HCT116 (cell line): Measurements from ENCODE around the gene PDE4DIP.
"Not testable (repeated sequence)": the region's sequence is repeated elsewhere in the genome, so short reads cannot be mapped to it uniquely, and the experiment has no call there.

Experiments used
- EGR1 ChIP-seq: IDR thresholded peaks from 2 replicates; pipeline ENCODE4 v1.6.1; 2012; ENCODE audit warnings: low read depth
- EZH2 ChIP-seq: fragments of 200-600 bp; sonication (generic); IDR thresholded peaks from 2 replicates; pipeline ENCODE4 v1.6.1; 2017; ENCODE audit warnings: antibody characterized with exemption, mixed run types
- EZH2phosphoT487 ChIP-seq: fragments of 200-600 bp; IDR thresholded peaks from 2 replicates; pipeline ENCODE4 v1.6.1; 2018; ENCODE audit warnings: antibody characterized with exemption, borderline replicate concordance
- JUND ChIP-seq: IDR thresholded peaks from 2 replicates; pipeline ENCODE4 v1.6.1; 2012
- POLR2A ChIP-seq: IDR thresholded peaks from 2 replicates; pipeline ENCODE4 v1.7.0; 2011; ENCODE audit warnings: borderline replicate concordance; ENCODE audit not compliant: insufficient read depth, insufficient read length; ENCODE audit errors: extremely low read depth
- POLR2AphosphoS5 ChIP-seq: IDR thresholded peaks from 2 replicates; pipeline ENCODE4 v1.6.1; 2011; ENCODE audit warnings: mild to moderate bottlenecking, low read depth, low read length, moderate library complexity
- RAD21 ChIP-seq: IDR thresholded peaks from 2 replicates; pipeline ENCODE4 v1.6.1; 2012; ENCODE audit warnings: low read depth, mild to moderate bottlenecking
- SP1 ChIP-seq: IDR thresholded peaks from 2 replicates; pipeline ENCODE4 v1.6.1; 2012; ENCODE audit warnings: low read depth
- TCF7L2 ChIP-seq: IDR thresholded peaks from 2 replicates; pipeline ENCODE4 v1.7.0; 2011; ENCODE audit warnings: borderline replicate concordance, inconsistent platforms; ENCODE audit not compliant: insufficient read depth, insufficient read length; ENCODE audit errors: extremely low read depth
- YY1 ChIP-seq: IDR thresholded peaks from 2 replicates; pipeline ENCODE4 v1.6.1; 2011; ENCODE audit warnings: low read length, low read depth, moderate library complexity, mild to moderate bottlenecking; ENCODE audit not compliant: insufficient replicate concordance; ENCODE audit errors: extremely low read depth
- ZFX ChIP-seq: fragments of 450-650 bp; IDR thresholded peaks from 2 replicates; pipeline ENCODE4 v1.6.1; 2017
- TF ChIP-seq, protein P1 (sequence below): IDR thresholded peaks from 2 replicates; pipeline ENCODE4 v1.6.1; 2012; ENCODE audit warnings: low read depth
- TF ChIP-seq, protein P2 (sequence below), 3 experiments: fragments of 200-600 bp in 1 of 3; sonication (generic) in 1 of 3; IDR thresholded peaks in 2 of 3; conservative IDR thresholded peaks in 1 of 3; 2 replicates each; pipeline ENCODE4 v1.5.1; 2012 to 2017; ENCODE audit warnings: low read depth in 2 of 3, low read length in 2 of 3, antibody characterized with exemption in 1 of 3, borderline replicate concordance in 1 of 3, control low read depth in 1 of 3, mild to moderate bottlenecking in 1 of 3, mixed read lengths in 1 of 3, mixed run types in 1 of 3, moderate library complexity in 1 of 3; ENCODE audit not compliant: insufficient read depth in 1 of 3

DNA sequence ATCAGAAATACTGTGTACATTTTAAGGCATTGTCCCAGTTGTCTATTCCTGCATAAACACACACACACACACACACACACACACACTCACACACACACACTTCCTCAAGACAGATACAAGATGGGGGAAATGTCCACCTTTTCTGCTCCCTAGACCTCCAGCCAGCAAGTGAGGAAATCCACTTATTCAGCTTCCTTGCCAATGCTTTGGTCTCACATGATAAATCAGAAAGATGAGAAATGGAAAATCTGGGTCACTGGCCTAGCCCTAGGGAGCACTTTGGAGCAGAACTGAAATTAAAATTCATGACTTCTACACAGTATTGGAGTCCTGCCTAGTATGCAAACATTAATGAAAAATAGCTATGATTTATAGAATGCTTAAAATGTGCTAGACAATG lies 15.3 kb upstream of the PDE4DIP start:
- TF ChIP-seq, protein P1, sequence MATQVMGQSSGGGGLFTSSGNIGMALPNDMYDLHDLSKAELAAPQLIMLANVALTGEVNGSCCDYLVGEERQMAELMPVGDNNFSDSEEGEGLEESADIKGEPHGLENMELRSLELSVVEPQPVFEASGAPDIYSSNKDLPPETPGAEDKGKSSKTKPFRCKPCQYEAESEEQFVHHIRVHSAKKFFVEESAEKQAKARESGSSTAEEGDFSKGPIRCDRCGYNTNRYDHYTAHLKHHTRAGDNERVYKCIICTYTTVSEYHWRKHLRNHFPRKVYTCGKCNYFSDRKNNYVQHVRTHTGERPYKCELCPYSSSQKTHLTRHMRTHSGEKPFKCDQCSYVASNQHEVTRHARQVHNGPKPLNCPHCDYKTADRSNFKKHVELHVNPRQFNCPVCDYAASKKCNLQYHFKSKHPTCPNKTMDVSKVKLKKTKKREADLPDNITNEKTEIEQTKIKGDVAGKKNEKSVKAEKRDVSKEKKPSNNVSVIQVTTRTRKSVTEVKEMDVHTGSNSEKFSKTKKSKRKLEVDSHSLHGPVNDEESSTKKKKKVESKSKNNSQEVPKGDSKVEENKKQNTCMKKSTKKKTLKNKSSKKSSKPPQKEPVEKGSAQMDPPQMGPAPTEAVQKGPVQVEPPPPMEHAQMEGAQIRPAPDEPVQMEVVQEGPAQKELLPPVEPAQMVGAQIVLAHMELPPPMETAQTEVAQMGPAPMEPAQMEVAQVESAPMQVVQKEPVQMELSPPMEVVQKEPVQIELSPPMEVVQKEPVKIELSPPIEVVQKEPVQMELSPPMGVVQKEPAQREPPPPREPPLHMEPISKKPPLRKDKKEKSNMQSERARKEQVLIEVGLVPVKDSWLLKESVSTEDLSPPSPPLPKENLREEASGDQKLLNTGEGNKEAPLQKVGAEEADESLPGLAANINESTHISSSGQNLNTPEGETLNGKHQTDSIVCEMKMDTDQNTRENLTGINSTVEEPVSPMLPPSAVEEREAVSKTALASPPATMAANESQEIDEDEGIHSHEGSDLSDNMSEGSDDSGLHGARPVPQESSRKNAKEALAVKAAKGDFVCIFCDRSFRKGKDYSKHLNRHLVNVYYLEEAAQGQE = not testable (repeated sequence)
- not testable (repeated sequence) for TF ChIP-seq JUND, POLR2AphosphoS5, ZFX, EZH2, RAD21, EGR1, TCF7L2, POLR2A, EZH2phosphoT487, YY1, SP1
- TF ChIP-seq, protein P2, sequence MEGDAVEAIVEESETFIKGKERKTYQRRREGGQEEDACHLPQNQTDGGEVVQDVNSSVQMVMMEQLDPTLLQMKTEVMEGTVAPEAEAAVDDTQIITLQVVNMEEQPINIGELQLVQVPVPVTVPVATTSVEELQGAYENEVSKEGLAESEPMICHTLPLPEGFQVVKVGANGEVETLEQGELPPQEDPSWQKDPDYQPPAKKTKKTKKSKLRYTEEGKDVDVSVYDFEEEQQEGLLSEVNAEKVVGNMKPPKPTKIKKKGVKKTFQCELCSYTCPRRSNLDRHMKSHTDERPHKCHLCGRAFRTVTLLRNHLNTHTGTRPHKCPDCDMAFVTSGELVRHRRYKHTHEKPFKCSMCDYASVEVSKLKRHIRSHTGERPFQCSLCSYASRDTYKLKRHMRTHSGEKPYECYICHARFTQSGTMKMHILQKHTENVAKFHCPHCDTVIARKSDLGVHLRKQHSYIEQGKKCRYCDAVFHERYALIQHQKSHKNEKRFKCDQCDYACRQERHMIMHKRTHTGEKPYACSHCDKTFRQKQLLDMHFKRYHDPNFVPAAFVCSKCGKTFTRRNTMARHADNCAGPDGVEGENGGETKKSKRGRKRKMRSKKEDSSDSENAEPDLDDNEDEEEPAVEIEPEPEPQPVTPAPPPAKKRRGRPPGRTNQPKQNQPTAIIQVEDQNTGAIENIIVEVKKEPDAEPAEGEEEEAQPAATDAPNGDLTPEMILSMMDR (IDR thresholded peaks at IDR 0.05 in 2 of 3, conservative IDR thresholded peaks at IDR 0.05 in 1 of 3; ENCODE audit: borderline replicate concordance in 1 of 3, insufficient read depth in 1 of 3, low read depth in 2 of 3, low read length in 2 of 3) = not testable (repeated sequence)
